DMS53 (cell line): ENCODE measurements around the gene VTI1A.

ENCODE experiments used
- DNase-seq: peaks from one replicate; lab custom pipeline; 2025; lab: John Stamatoyannopoulos, UW

The VTI1A gene

GRCh38 chr10:112679392-112679791, 232.4 kb downstream of the VTI1A start:
- DNase-seq, result no peak

- DNase-seq, result no peak
Measured at GRCh38 chr10:112680586-112680985, 233.6 kb downstream of the VTI1A start.

GRCh38 chr10:112687647-112688046, 240.6 kb downstream of the VTI1A start:
- DNase-seq, result no peak

- no peak for DNase-seq
Measured at GRCh38 chr10:112689327-112690072, 242.5 kb downstream of the VTI1A start.

- no peak for DNase-seq
Measured at GRCh38 chr10:112695539-112695938, 248.5 kb downstream of the VTI1A start.

GRCh38 chr10:112696592-112696991, 249.6 kb downstream of the VTI1A start:
- no peak for DNase-seq

- DNase-seq, result no peak
Measured at GRCh38 chr10:112698133-112698817, 251.3 kb downstream of the VTI1A start.

GRCh38 chr10:112698818-112699164, 251.8 kb downstream of the VTI1A start:
- no peak for DNase-seq

GRCh38 chr10:112700215-112700671, 253.2 kb downstream of the VTI1A start:
- DNase-seq, result no peak

- no peak for DNase-seq
Measured at GRCh38 chr10:112701211-112701877, 254.3 kb downstream of the VTI1A start.

- no peak for DNase-seq
Measured at GRCh38 chr10:112701878-112702255, 254.9 kb downstream of the VTI1A start.

GRCh38 chr10:112706577-112706976, 259.6 kb downstream of the VTI1A start:
- no peak for DNase-seq

GRCh38 chr10:112708461-112708860, 261.4 kb downstream of the VTI1A start:
- DNase-seq, result no peak

- no peak for DNase-seq
Measured at GRCh38 chr10:112710528-112710927, 263.5 kb downstream of the VTI1A start.

- no peak for DNase-seq
Measured at GRCh38 chr10:112711366-112711765, 264.4 kb downstream of the VTI1A start.

- no peak for DNase-seq
Measured at GRCh38 chr10:112712536-112712935, 265.5 kb downstream of the VTI1A start.

- DNase-seq, result no peak
Measured at GRCh38 chr10:112713411-112713810, 266.4 kb downstream of the VTI1A start.

GRCh38 chr10:112715581-112715980, 268.6 kb downstream of the VTI1A start:
- peak; percentile 49 for DNase-seq

GRCh38 chr10:112716076-112716475, 269.1 kb downstream of the VTI1A start:
- no peak for DNase-seq

- DNase-seq, result peak; percentile 30
Measured at GRCh38 chr10:112716924-112717413, 270.0 kb downstream of the VTI1A start.

GRCh38 chr10:112720178-112720577, 273.2 kb downstream of the VTI1A start:
- DNase-seq, result no peak

GRCh38 chr10:112721080-112721698, 274.2 kb downstream of the VTI1A start:
- peak; percentile 77 for DNase-seq
